NCI-H2029 (cell line): ENCODE measurements around the gene ETFB.

ENCODE experiments used
- DNase-seq: peaks from one replicate; lab custom pipeline; 2025; lab: John Stamatoyannopoulos, UW

ETFB gene

DNA sequence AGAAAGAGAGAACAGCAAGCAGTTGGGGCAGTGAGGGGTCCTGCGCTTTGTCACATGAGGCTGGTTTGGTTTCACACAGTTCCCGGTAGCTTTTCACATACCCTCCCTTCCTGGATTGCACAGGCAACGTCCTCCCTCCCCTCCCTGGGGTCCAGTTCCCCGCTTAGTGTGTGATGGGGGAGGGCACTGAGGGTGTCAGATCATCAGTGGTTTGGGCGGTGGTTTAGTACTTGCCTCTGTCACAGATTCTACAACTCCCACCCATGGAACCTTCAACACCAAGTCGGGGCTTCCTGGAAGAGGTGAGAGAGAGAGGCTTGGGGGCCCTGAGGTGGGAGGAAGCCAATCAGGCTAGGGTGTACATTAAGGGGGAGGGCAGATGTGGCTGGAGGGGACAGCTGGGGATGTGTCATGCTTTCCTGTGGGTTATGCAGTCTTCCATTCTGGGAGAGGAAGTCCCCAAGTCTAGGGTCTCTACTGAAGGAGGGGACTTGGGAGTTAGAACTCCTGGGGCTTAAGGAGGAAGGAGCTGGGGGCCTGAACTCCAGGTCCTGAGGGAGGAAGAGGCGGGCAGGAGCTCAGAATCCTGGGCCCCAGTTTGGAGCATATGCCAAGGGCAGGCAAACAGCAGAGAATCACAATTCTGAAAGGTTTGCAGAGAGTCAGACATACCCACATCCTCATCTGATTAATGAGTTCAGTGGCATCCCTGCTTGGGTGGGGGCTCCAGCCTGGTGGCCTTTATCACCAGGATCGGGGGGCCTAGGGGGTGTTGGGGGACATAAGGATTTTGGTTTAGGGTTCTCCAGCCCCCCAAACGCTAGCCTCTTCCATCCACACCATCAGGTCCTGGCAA is 6.7 kb upstream of the ETFB start, which contains the start of gene NKG7:
NKG7 (minus strand) TSS at position 6 of the 856 bp plus-strand sequence. CDS start 119 bp downstream, outside the sequence.
- DNase-seq, result no peak

GRCh38 chr19:51372021-51372648 is 5.9 kb upstream of the ETFB start:
- no peak for DNase-seq

DNA sequence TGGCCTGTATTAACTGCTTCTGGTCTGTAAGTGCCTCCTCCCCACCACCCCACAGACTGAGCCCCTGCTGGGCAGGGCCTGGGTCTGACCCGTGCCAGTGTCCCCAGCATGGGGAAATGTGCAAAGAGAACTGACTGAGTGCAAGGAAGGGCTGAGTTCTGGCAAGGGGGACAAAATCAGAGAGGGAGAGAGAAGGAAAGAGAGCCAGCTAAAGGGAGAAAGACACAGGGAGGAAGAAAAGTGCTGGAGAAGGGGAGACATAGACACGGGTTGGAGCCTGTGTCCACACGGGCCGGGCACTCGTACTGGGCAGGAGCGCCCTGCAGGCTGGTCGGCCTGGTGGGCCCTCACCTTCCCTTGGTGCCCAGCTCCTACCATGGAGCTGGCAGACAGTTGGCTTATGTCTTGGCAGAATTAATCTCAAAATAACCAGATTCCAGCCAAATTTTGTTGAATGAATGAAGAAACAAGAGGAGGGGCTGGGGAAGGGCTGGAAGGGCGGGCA is 5.0 kb upstream of the ETFB start:
- DNase-seq, result no peak

DNA sequence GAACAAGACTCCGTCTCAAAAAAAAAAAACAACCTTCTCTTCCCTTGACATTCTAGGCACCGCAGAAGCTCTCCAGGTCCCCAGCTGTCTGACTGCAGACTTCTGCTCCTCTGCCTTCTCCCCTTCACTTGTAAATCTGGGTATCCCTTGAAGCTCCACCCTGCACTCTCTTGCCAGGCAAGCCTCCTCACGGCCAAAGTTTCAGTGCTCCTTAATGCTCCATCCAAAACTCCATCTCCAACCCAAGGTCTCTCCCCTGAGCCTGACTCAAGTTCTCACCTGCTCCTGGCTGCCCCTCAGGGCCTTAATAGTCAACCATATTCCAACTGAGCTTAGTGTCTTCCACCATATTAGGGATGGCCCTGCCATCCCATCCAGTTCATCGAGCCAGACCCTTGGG is 4.0 kb upstream of the ETFB start:
- DNase-seq, result no peak

DNA sequence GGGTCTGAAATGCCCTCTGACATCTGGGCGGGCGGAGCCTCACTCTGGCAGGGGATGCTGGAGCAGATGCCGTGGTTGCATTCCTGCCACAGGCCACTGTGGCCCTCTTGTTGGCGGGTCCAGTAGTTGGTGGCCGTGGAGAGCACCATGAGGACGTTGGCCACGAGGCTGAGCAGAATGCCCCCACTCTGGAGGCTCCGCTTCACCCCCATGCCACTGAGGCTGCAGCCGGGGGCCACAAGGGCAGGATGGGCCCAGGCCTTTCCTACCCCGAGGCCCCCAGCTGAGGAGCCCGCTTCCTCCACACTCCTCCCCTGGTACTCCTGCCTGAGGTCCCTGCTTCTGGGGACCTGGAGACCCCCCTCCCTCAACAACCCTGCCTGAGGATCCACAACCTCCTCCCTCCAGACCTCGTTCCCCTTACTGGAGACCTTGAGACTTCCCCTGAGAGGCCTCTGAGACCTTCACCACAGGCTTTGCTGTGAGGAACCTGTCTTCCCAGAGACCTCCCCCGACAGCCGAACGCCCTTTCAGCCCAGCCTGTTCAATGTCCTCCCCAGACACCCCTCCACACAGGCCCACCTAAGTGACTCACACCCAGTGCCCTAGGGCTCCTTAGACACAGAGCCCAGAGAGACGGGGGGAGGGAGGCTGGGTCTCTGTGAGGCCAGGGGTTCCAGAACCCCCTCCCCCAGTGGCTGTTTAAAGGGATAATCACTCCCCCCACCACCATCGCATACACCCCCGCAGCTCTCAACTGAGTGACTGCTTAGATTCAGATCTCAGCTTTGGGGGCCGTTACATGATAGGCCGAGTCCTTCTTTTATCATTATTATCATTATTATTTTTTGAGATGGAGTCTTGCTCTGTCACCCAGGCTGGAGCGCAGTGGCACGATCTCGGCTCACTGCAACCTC is 2.4 kb upstream of the ETFB start, which contains the start of gene CLDND2:
CLDND2 (minus strand) TSS at position 638 of the 917 bp plus-strand sequence; CDS start at position 212, 426 bp downstream.
- DNase-seq, result no peak

GRCh38 chr19:51367565-51368365 is 1.6 kb upstream of the ETFB start:
- DNase-seq, result peak; percentile 91

GRCh38 chr19:51367255-51367564 is 1.0 kb upstream of the ETFB start:
- no peak for DNase-seq

DNA sequence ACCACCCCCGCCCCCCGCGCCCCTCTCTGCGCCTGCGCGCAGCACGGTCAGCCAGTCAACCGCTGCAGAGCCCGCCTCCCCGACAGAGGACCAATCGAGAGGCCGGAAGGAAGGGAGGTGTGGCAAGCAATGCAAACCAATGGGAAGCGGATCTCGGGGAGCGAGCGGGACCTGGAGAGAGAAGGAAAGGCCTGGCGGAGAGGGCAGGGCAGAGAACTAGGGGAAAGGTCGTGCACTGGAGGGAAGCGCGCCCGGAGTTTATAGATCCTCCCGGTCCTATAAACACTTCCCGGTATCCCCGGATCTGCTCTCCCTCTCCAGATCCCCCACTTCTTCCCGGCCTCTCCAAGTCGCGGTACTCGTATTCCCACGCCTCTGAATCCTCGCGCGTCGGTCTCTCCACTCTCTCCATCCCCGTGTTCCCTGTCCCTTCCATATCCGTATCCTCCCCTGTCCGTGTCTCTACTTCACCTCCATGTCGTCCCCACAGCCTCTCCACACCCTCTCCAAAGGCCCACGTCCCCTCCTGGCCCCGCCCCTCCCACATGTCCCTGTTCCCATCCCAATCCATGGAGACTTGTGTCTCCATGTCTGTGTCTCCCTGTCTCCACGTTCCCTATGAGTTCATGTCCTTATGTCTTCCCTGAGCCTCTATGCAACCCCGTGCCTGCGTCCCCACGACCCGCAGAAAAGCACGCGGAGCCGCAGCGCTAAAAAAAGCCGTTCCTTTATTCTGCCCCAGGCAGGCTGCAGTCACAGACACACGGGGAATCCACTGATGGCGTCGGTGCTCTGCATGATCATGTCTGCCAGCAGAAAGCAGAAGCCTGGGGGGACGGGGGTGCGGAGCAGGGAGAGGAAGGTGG is 434 bp upstream of the ETFB start:
- peak; percentile 93 for DNase-seq

DNA sequence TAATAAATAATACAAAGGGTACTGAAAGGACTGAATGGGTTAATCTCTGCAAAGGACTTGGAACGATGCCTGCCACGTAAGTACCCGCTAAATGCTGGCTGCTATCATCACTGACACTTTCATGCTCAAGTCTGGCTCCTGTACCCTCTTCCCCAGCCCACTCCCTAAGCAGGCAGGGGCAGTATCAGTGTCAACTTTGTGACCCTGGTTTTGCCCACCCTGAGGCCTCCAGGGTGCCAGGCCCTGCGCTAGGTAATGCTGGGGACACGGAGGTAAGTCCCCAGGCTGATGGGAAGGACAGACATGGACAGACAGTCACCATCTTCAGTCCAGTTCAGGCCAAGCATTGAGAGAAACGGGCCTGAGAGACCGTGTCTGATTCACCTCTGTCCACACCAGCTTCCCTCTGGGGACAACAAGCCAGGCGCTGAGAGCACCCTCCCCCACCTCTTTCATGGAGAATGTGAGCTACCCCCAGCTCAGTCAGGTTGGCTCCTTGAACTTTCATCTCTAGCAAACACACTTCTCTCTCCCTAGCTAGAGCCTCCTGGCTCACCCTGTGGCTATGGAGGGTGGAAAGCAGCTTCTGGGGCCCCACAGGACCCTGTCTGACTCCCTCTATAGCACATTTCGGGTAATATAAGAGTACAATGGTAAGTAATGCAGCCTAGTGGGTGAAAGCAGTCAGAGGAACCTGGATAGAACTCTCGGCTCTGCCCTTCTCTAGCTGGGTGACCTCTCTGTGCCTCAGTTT is 800 bp downstream of the ETFB start:
- no peak for DNase-seq

- no peak for DNase-seq
These were observed 1.7 kb downstream of the ETFB start for GRCh38 chr19:51364200-51365106.

DNA sequence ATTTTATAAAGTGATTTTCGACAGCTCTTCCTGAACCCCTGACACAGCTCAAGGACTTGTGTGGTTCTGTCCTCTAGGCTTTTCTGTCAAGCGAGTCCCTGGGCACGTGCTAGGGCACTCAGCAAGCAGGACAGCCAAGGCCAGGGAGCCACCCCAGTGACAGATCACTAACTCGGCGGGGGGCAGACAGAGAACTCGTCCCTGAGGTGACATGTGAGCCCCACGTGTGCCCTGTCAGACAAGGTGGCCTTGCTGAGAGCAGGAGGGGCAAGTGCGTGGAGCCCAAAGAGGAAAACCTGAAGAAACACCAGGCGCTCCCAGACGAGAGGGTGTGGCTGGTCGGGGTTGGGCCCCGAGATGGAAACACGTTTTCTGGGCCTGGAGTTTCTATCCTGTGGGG is 4.9 kb downstream of the ETFB start:
- no peak for DNase-seq

GRCh38 chr19:51359294-51359693 is 6.9 kb downstream of the ETFB start:
- no peak for DNase-seq

- DNase-seq, result no peak
These were observed 8.2 kb downstream of the ETFB start for GRCh38 chr19:51357952-51358351.

GRCh38 chr19:51356159-51356801 is 9.9 kb downstream of the ETFB start:
- no peak for DNase-seq

DNA sequence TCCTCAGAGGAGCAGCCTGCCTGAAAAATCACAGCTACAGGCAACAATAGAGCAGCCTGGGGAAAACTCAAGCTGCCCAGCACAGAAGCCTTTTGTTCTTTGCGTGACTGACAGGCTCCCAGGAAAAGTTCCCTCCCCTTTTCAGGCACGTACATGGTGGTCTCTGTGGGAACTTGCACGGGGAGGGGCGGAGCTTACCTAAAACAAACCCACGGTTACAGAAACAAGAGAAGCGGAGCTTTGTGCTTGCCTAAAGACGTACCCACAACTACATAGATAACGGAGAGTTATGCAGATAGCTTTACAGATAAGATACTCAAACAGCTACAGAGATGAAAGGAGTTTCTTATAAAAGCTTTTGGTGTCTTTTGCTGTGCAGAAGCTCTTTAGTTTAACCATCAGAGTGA is 11.4 kb downstream of the ETFB start:
- no peak for DNase-seq

GRCh38 chr19:51354103-51354741 is 12.0 kb downstream of the ETFB start:
- no peak for DNase-seq

DNA sequence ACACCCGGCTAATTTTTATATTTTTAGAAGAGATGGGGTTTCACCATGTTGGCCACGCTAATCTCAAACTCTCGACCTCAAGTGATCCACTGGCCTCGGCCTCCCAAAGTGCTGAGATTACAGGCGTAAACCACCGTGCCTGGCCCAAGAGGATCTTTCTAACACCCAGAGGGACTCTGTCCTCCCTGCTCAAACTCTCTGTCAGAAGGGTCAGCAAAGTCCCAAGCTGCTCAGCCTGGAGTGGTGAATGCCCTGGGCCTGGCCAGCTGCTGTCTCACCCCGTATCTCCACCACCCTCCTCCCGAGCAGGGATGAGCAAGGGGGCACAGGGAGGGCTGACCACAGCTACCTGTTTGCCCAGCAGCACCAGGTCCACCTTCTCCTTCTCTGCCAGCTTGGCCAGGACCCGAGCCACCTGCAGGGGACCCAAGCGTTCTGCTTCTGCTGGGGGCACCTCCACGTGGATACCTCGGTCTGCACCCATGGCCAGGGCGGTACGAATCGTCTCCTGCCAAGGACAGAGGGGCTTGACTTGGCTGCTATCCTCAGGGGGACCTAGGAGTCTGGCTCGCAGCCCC is 13.3 kb downstream of the ETFB start:
- no peak for DNase-seq
